Smooth muscle cell of the pulmonary artery (primary cell): ENCODE data around the gene MEN1. TPM values are rescaled to one million over a fixed set of nuclear protein-coding genes. Genes with fewer than 3 reads are reported as not detected.

ENCODE experiments used
- total RNA-seq: library from RNA; depleted of rRNA; stranded (reverse); fragments of >200 nt; gene quantifications from 2 replicates; pipeline ENCODE4 v1.2.3, GENCODE V29; 2014

The MEN1 gene
- 24.4 and 31.0 TPM in 2 replicates for total RNA-seq

GRCh38 chr11:64810271-64810890, at the start of gene MEN1:
Gene MEN1, minus strand, starts transcription at chr11:64810551. Its CDS starts 442 bp downstream, at chr11:64810109.

GRCh38 chr11:64844330-64845128, 34.2 kb upstream of the MEN1 start, which contains the start of gene CDC42BPG:
Gene CDC42BPG, minus strand, starts transcription at chr11:64844653. Its CDS starts 84 bp downstream, at chr11:64844569.

GRCh38 chr11:64803158-64803845, 7.0 kb downstream of the MEN1 start, which contains the start of gene MAP4K2:
Gene MAP4K2, minus strand, starts transcription at chr11:64803214. Its CDS starts 65 bp downstream, at chr11:64803149.

GRCh38 chr11:64778473-64779298, 31.7 kb downstream of the MEN1 start, which contains the start of gene SF1:
Gene SF1, minus strand, starts transcription at chr11:64778542. Its CDS starts 150 bp downstream, at chr11:64778392.

GRCh38 chr11:64759722-64760719, 50.3 kb downstream of the MEN1 start, which contains the start of gene PYGM:
Gene PYGM, minus strand, starts transcription at chr11:64759974. Its CDS starts 76 bp downstream, at chr11:64759898.

Other genes with a start within 250 kb of the MEN1 start
- not detected in 2 replicates for gene SLC22A12, start 219.3 kb downstream of the MEN1 start, total RNA-seq
- 8.0 and 92.7 TPM in 2 replicates for gene NRXN2, start 87.4 kb downstream of the MEN1 start, total RNA-seq
- 0.26 and 0.50 TPM in 2 replicates for gene RASGRP2, start 66.4 kb downstream of the MEN1 start, total RNA-seq
- gene PYGM, start 50.6 kb downstream of the MEN1 start, total RNA-seq = 6.0 and 8.8 TPM in 2 replicates
- gene SF1, start 32.0 kb downstream of the MEN1 start, total RNA-seq = 79.8 and 91.2 TPM in 2 replicates
- 12.9 and 13.9 TPM in 2 replicates for gene MAP4K2, start 7.3 kb downstream of the MEN1 start, total RNA-seq
- 0.07 and 0.13 TPM in 2 replicates for gene CDC42BPG, start 34.1 kb upstream of the MEN1 start, total RNA-seq
- gene EHD1, start 68.1 kb upstream of the MEN1 start, total RNA-seq = 121 and 124 TPM in 2 replicates
- 11.0 and 14.9 TPM in 2 replicates for gene ATG2A, start 106.7 kb upstream of the MEN1 start, total RNA-seq
- 19.4 and 28.1 TPM in 2 replicates for gene PPP2R5B, start 114.1 kb upstream of the MEN1 start, total RNA-seq
- not detected in 2 replicates for gene GPHA2, start 125.3 kb upstream of the MEN1 start, total RNA-seq
- gene MAJIN, start 161.6 kb upstream of the MEN1 start, total RNA-seq = not detected in 2 replicates
- 0.13 and 0.50 TPM in 2 replicates for gene BATF2, start 186.4 kb upstream of the MEN1 start, total RNA-seq
- gene ARL2, start 203.6 kb upstream of the MEN1 start, total RNA-seq = 103 and 116 TPM in 2 replicates
- 10.2 and 10.3 TPM in 2 replicates for gene SNX15, start 216.9 kb upstream of the MEN1 start, total RNA-seq
- 5.6 and 10.9 TPM in 2 replicates for gene SAC3D1, start 230.7 kb upstream of the MEN1 start, total RNA-seq
- 22.0 and 26.3 TPM in 2 replicates for gene NAALADL1, start 248.0 kb upstream of the MEN1 start, total RNA-seq